HG03378 (cell line): Measurements from ENCODE around the gene MRFAP1.
"Not testable (repeated sequence)": the region's sequence is repeated elsewhere in the genome, so short reads cannot be mapped to it uniquely, and the experiment has no call there.

Experiments used
- ATAC-seq: cut with Tn5 transposase; IDR thresholded peaks from one replicate; pipeline ENCODE4 v1.9.1; 2021; ENCODE audit warnings: mild to moderate bottlenecking, moderate library complexity; ENCODE audit not compliant: unreplicated experiment

MRFAP1 gene

DNA sequence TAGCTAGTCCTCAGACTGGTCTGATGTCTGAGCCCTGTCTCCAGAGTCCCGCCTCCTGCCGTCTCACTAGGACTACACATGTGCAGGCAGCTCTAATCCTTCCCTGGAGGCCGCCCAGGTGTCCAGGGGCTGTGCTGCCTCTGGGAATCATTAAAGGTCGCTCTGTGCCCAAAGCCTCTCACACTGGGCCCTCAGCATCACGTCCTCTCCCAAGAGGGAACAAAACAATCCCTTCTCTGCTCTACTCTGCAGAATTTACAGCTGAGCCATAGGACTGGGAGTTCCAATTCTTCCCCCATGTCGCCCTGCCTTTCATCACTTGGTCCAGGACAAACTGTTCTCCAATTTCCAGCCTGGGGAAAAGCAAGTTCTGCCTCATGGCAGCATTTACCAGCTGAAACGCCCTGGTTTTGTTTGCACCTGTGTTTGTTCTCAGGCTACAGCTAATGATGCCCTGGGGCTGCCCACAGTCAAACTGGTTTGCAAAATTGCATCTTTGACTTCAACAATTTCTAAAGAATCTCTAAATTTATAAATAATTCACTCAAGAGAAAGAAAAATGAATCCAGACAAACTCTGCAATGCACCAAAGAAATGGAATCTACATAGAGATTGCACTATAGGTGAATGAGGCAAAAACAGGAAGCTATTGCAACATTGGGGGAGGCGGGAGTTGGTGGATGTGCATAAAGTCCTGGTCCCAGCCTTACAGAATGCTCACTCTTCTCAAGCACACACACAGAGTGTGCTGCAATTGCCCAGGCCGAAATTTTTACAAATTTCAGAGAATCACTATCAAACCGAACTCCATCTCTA is 7.2 kb upstream of the MRFAP1 start:
- ATAC-seq: no peak

- ATAC-seq: no peak
Observed at GRCh38 chr4:6634746-6635145, 5.7 kb upstream of the MRFAP1 start.

GRCh38 chr4:6639137-6639680 is 1.3 kb upstream of the MRFAP1 start:
- ATAC-seq: no peak

- peak; percentile 35 for ATAC-seq
Observed at GRCh38 chr4:6641164-6641970, 882 bp downstream of the MRFAP1 start.

DNA sequence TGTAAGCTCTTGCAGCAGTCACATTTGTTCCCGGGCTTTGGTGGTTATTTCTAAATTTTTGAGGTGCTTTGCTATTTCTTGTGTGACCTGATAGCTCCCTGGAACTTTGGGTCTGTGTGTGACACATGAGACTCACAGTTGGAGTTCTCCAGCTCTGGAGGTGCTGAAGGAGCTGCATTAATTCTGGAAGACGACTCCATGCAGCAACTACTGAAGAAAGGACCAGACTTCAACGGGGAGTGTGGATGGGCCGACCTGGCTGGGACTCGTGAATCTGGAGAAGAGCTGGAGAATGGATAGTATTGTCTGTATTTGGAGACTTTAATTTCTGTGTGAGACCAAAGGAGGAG is 1.5 kb downstream of the MRFAP1 start:
- no peak for ATAC-seq

DNA sequence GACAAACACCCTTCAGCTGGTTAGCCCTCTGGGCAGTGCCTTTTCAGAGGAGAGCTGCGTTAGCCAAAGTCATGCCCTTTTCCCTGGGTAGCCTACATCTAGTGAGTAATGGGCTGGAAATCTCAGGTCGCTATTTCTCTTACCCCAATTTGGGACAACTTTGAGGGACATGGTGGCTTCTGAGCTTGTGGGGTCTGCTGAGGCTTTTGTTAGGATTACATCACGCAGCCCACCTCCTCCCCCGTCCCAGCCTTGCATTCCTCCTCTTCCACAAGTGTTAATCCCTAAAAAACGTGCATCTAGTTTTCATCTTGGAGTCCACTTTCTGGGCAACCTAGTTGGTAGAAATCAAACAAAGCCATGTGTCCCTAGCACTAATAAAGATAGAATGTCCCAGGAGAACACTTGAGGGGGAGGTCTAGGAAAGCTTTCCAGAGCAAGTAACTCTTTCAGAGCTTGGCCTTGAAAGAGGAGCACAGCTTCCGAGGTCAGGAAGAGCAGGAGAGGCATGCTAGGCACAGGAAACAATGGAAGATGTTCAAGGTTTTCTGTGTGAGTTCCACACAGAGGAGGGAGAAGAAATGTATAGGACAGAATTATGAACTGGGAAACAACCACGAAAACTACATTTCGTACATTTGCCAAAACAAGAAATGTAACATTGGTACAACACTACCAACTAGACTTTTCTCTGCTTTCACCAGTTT is 2.8 kb downstream of the MRFAP1 start:
- no peak for ATAC-seq

DNA sequence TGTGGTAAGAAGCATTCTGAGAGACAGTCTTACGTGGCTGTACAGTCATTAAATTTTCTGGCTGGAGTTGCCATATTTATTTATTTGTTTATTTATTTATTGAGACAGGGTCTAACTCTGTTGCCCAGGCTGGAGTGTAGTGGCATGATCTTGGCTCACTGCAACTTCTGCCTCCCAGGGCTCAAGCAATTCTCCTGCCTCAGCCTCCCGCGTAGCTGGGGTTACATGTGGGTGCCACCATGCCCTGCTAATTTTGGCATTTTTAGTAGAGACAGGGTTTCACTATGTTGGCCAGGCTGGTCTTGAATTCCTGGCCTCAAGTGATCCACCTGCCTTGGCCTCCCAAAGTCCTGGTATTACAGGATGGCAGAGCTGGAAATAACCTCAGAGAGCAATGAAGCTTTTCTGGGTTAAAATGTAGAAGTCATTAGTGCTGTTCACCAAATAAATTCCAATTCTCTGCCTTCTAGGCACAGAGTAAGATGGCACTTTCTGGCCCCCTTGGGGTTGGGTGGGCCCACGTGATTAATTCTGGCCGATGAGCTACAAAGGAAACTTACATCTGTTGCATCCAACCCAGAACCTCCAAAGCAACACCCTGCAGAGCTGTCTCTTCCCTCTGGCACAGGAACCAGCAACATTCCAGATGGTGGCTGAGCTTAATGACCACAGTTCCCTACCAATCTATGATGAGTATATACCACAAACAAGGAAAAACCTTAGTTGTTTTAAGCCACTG is 4.5 kb downstream of the MRFAP1 start:
- ATAC-seq: no peak

DNA sequence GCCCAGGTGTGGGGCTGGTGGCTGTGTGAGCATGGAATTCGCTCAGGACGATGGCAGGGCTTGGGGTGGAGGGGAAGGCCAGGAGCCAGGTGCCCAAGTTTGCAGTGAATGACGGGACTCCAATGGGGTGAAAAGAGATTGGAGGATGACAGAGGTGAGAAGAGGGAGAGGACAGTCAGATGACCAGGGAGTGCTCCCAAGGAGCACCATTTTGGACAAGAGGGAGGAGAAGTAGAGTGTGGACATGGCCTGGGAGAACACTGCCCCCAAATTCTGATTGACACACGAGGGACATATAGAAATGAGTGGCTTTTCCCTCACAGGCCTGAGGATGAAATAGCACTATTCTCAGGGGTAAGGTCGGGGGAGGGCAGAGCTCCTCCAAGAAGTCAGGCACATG is 6.7 kb downstream of the MRFAP1 start:
- no peak for ATAC-seq

GRCh38 chr4:6647582-6648230 is 7.2 kb downstream of the MRFAP1 start:
- no peak for ATAC-seq

DNA sequence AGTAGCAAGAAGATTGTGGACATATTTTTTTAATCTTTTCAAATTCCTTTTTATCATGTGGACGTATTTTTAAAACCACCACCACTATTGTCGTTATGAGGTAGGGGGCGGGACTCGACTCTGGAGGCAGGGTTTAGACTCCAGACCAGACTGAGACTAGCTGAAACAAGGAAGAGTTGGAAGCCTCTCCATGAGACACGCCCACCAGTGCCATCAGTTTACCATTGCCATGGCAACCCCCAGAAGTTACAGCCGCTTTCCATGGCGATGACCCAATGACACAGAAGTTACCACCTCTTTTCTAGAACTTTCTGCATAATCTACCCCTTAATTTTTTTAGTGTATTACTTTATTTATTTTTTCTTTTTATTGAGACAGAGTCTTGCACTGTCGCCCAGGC is 8.7 kb downstream of the MRFAP1 start:
- ATAC-seq: no peak

- ATAC-seq: not testable (repeated sequence)
Observed at GRCh38 chr4:6654211-6654610, 13.7 kb downstream of the MRFAP1 start.

GRCh38 chr4:6655291-6655690 is 14.8 kb downstream of the MRFAP1 start:
- ATAC-seq: not testable (repeated sequence)

- no peak for ATAC-seq
Observed at GRCh38 chr4:6655924-6656323, 15.4 kb downstream of the MRFAP1 start.

DNA sequence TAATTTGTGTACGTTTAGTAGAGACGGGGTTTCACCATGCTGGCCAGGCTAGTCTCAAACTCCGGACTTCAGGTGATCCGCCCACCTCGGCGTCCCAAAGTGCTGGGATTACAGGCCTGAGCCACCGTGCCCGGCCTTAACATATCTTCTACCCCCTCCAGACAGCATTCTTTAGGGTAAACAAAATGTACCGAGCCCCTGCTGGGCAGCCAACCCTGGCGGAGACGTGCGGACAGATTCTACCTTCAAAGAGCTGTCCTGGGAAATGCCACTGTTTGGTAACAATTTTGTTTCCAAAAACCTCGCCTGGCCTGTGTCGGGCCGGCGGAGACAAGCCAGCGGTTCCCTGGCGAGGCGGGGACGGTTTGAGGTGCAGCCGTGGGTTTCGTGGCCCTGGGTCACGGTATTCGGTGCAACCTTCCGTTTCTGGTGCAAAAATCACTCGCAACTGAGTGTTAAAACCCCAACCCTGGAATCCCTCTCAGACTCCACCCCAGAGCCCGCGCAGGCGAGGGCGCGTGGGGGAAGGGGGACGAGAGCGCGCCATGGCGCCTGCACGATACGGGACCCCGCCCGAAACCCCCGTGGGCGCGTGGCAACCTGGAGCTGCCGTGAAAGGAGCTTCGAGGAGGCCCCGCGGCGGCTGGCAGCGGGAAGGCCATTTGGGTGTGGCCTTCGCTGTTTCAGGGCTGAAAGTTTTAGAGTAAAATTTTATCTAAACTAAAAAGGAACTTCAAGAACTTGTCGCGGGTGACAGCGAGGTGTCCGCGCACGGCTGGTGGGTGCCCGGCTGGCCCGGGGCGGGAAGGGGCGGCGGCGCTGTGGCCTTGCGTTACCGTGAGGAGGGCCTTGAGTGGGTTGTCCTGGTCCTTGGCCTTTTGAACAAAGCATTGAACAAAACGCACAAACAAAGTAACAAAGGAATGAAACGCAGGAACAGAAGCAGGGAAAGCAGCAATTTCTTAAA is 17.0 kb downstream of the MRFAP1 start:
- no peak for ATAC-seq

GRCh38 chr4:6658209-6658595 is 17.7 kb downstream of the MRFAP1 start:
- ATAC-seq: no peak

DNA sequence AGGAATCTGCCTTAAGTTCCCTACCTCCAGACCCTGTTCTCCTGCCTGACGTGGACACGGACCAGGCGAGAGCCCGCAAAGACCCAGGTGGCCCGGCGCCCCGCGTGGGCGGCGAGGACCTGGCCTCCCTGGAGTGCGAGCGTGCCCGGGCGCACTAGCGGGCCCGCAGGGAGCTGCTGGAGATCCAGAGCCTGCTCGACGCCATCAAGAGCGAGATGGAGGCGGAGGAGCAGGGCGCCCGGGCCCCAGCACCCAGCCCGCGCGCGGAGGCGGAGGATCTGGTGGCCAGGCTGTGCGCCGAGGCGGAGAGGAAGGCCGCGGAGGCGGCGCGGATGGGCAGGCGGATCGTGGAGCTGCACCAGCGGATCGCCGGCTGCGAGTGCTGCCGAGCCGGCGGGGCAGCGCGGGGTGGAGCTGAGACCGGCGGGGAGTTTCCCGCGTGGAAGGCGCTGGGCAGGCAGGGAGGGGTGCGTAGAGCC is 18.2 kb downstream of the MRFAP1 start:
- ATAC-seq: no peak

DNA sequence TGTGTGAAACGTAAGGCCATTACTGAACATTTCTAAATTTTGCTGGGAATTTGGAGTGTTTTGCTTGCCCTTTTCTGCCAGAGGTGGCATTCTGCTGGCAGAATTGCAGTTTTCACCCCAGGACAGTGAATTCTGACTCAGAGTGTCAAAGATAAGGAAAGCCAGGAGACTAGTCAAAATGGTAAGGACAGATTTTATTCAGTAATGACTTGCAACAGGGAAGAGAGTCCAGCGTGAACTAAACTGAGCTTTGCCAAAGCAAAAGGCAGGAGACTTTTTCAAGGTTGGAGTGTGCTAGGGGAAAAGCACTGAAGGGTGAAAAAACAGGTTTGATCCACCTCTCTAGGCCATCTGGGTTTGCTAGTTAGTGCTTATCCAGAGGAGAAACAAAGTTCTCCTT is 19.4 kb downstream of the MRFAP1 start:
- no peak for ATAC-seq

- ATAC-seq: no peak
Observed at GRCh38 chr4:6660430-6660829, 19.9 kb downstream of the MRFAP1 start.

GRCh38 chr4:6662591-6662990 is 22.1 kb downstream of the MRFAP1 start:
- ATAC-seq: no peak
